RWPE1 (cell line): ENCODE data around the gene SMG9.
A peak's percentile ranks its signal among the peaks of the same experiment; 100 is the strongest.

Experiments used
- CTCF ChIA-PET: fragments of 350-600 bp; sonication (Branson Sonifier 250); formaldehyde crosslinking; extraction: SDS; loops from one replicate; lab custom pipeline; 2021; lab: Yijun Ruan, JAX
- POLR2A ChIA-PET: fragments of 400-600 bp; formaldehyde crosslinking; extraction: SDS; loops from one replicate; lab custom pipeline; 2020; ENCODE audit warnings: antibody characterized with exemption; ENCODE audit not compliant: low non-redundant PET; lab: Yijun Ruan, JAX
- DNase-seq: peaks from one replicate; pipeline ENCODE4 v3.0.0; 2012; ENCODE audit warnings: low spot score
- H3K27ac ChIP-seq: fragments of 450-650 bp; 2 replicates; pipeline ENCODE4 v1.5.1; 2017
- CTCF ChIP-seq: fragments of 450-650 bp; conservative IDR thresholded peaks from 2 replicates; pipeline ENCODE4 v1.5.1; 2017; ENCODE audit warnings: low read depth, mild to moderate bottlenecking

SMG9 gene

GRCh38 chr19:43752287-43752875 lies 2.4 kb downstream of the SMG9 start:
- no peak for DNase-seq
- peak overlapping the region; percentile 100 for H3K27ac ChIP-seq
- ChIA-PET CTCF (interaction anchor here (1.2 kb wide), 1 partner anchor 33 kb away, joined by 4 read pairs; no protein-coding TSS in a partner anchor), POLR2A (interaction anchor here (0.6 kb wide), 1 partner anchor 77 kb away, joined by 7 read pairs; no protein-coding TSS in a partner anchor)
- TF ChIP-seq CTCF = no peak

GRCh38 chr19:43751466-43752220 lies 3.1 kb downstream of the SMG9 start:
- ChIA-PET POLR2A (no interaction called here), CTCF (no interaction called here)
- H3K27ac ChIP-seq = peak overlapping the region; percentile 70
- no peak for TF ChIP-seq CTCF
- no peak for DNase-seq

GRCh38 chr19:43749898-43750297 lies 4.9 kb downstream of the SMG9 start:
- H3K27ac ChIP-seq = peak overlapping the region; percentile 44; the same call in 1 of the 2 replicates
- ChIA-PET POLR2A (interaction anchor here (0.6 kb wide), 1 partner anchor 12 kb away, joined by 3 read pairs; no protein-coding TSS in a partner anchor), CTCF (interaction anchor here (0.6 kb wide), 1 partner anchor 61 kb away, joined by 3 read pairs; no protein-coding TSS in a partner anchor)
- no peak for TF ChIP-seq CTCF
- no peak for DNase-seq

GRCh38 chr19:43749152-43749551 lies 5.6 kb downstream of the SMG9 start:
- no peak for TF ChIP-seq CTCF
- H3K27ac ChIP-seq = peak overlapping the region; percentile 44; the same call in 1 of the 2 replicates
- CTCF ChIA-PET = no interaction called here
- no peak for DNase-seq
- POLR2A ChIA-PET = no interaction called here

- peak overlapping the region; percentile 37; the same call in 1 of the 2 replicates for H3K27ac ChIP-seq
- CTCF ChIA-PET = no interaction called here
- POLR2A ChIA-PET = no interaction called here
- DNase-seq = no peak
- no peak for TF ChIP-seq CTCF
These were observed 6.1 kb downstream of the SMG9 start for GRCh38 chr19:43748685-43749084.

- no peak for TF ChIP-seq CTCF
- DNase-seq = no peak
- CTCF ChIA-PET = no interaction called here
- peak overlapping the region; percentile 37 for H3K27ac ChIP-seq
- POLR2A ChIA-PET = no interaction called here
These were observed 6.6 kb downstream of the SMG9 start for GRCh38 chr19:43748205-43748594.
